Endothelial cell of umbilical vein (primary cell): Measurements from ENCODE around the gene APBA2. TPM values are rescaled to one million over a fixed set of nuclear protein-coding genes. Genes with fewer than 3 reads are reported as not detected.

Experiments used
- BruUV-seq: library from RNA; stranded (reverse); fragments of 400-500 nt; replicated peaks from 2 replicates; lab custom pipeline; 2021; lab: Mats Ljungman, UMichigan
- CTCF ChIA-PET: fragments of 300-600, 350-600 bp; sonication (Branson Sonifier 250); formaldehyde crosslinking; loops from one replicate; lab custom pipeline; 2021; ENCODE audit warnings: antibody characterized with exemption, inconsistent platforms; lab: Charles Lee
- POLR2A ChIA-PET: fragments of 300-600, 350-600 bp; sonication (Branson Sonifier 250); formaldehyde crosslinking; loops from one replicate; lab custom pipeline; 2021; ENCODE audit warnings: antibody characterized with exemption, inconsistent platforms; lab: Charles Lee
- DNase-seq: peaks from one replicate; pipeline ENCODE4 v3.0.0-alpha.2; 2011; ENCODE audit warnings: low read depth, low spot score
- FAIRE-seq: peaks from 2 replicates; lab custom pipeline; 2011; peaks lifted over from hg19 to GRCh38; lab: Jason Lieb, UNC
- H2AFZ ChIP-seq: 2 replicates; pipeline ENCODE4 v1.6.0; 2012; ENCODE audit warnings: low read depth, low read length, control low read depth, inconsistent platforms
- H3K27ac ChIP-seq: 2 replicates; pipeline ENCODE4 v1.5.1; 2011; ENCODE audit warnings: low read depth, mild to moderate bottlenecking, control low read depth, low read length, moderate library complexity; ENCODE audit not compliant: insufficient read depth
- H3K27me3 ChIP-seq, 2 experiments: 2 replicates each; pipeline versions ENCODE4 v1.6.0 to v1.6.1; 2011; ENCODE audit warnings: low read length in 2 of 2, mixed read lengths in 1 of 2; ENCODE audit not compliant: control insufficient read depth in 2 of 2, insufficient read depth in 2 of 2
- H3K36me3 ChIP-seq, 2 experiments: 2 replicates in 1 of 2; 3 replicates in 1 of 2; pipeline ENCODE4 v1.5.1; 2011; ENCODE audit warnings: low read length in 2 of 2, mild to moderate bottlenecking in 1 of 2, moderate library complexity in 1 of 2; ENCODE audit not compliant: control insufficient read depth in 2 of 2, insufficient read depth in 2 of 2; ENCODE audit errors: extremely low read depth in 1 of 2
- H3K4me1 ChIP-seq: 3 replicates; pipeline ENCODE4 v1.5.1; 2011; ENCODE audit warnings: mild to moderate bottlenecking, low read length; ENCODE audit not compliant: control insufficient read depth, insufficient read depth; ENCODE audit errors: extremely low read depth
- H3K4me2 ChIP-seq: 2 replicates; pipeline ENCODE4 v1.6.1; 2011; ENCODE audit warnings: low read length, control low read depth, mixed read lengths; ENCODE audit not compliant: insufficient read depth
- H3K4me3 ChIP-seq, 3 experiments: fragments of 200-600 bp in 1 of 3; sonication (generic), shearing (Covaris generic) in 1 of 3; replicated peaks in 1 of 3; 2 replicates each; pipeline ENCODE4 v1.5.1; 2011 to 2016; ENCODE audit warnings: control low read depth in 3 of 3, low read length in 3 of 3, mild to moderate bottlenecking in 2 of 3, inconsistent platforms in 1 of 3, low read depth in 1 of 3, moderate library complexity in 1 of 3; ENCODE audit not compliant: insufficient read depth in 1 of 3
- H3K79me2 ChIP-seq: 2 replicates; pipeline ENCODE4 v1.6.0; 2012; ENCODE audit warnings: low read length, inconsistent platforms; ENCODE audit not compliant: control insufficient read depth, insufficient read depth
- H3K9ac ChIP-seq: replicated peaks from 2 replicates; pipeline ENCODE3; 2011; ENCODE audit warnings: low read length, control low read depth; ENCODE audit not compliant: insufficient read depth; ENCODE audit errors: extremely low read depth
- H3K9me1 ChIP-seq: replicated peaks from 3 replicates; pipeline ENCODE4 v1.6.0; 2011; ENCODE audit warnings: mild to moderate bottlenecking, low read length; ENCODE audit not compliant: control insufficient read depth, insufficient read depth; ENCODE audit errors: extremely low read depth
- H3K9me3 ChIP-seq: replicated peaks from 2 replicates; pipeline ENCODE4 v1.5.1; 2012; ENCODE audit warnings: low read length, inconsistent platforms; ENCODE audit not compliant: control insufficient read depth, insufficient read depth
- H4K20me1 ChIP-seq: replicated peaks from 2 replicates; pipeline ENCODE3; 2011; ENCODE audit warnings: mild to moderate bottlenecking, low read length; ENCODE audit not compliant: control insufficient read depth, insufficient read depth; ENCODE audit errors: extremely low read depth
- FOS ChIP-seq: IDR thresholded peaks from 2 replicates; pipeline ENCODE4 v1.6.1; 2011; ENCODE audit warnings: mild to moderate bottlenecking, low read length, moderate library complexity, borderline replicate concordance; ENCODE audit not compliant: insufficient read depth
- GATA2 ChIP-seq: IDR thresholded peaks from 2 replicates; pipeline ENCODE4 v1.7.0; 2011; ENCODE audit warnings: low read depth, mild to moderate bottlenecking, moderate library complexity, mixed read lengths, low read length; ENCODE audit not compliant: insufficient read length, insufficient read depth
- JUN ChIP-seq: IDR thresholded peaks from 2 replicates; pipeline ENCODE4 v1.6.1; 2011; ENCODE audit warnings: borderline replicate concordance, low read depth; ENCODE audit not compliant: insufficient read length, insufficient read depth
- MYC ChIP-seq: IDR thresholded peaks from one replicate; pipeline ENCODE4 v1.6.1; 2011; ENCODE audit warnings: mild to moderate bottlenecking, low read depth, low read length
- POLR2A ChIP-seq: IDR thresholded peaks from 2 replicates; pipeline ENCODE4 v1.6.1; 2012; ENCODE audit warnings: low read depth, mild to moderate bottlenecking, control low read depth, low read length
- POLR2AphosphoS5 ChIP-seq: IDR thresholded peaks from 2 replicates; pipeline ENCODE4 v1.6.1; 2012; ENCODE audit warnings: low read depth, mild to moderate bottlenecking, control low read depth, low read length, moderate library complexity; ENCODE audit not compliant: insufficient read depth
- dilution Hi-C: fragments of 300-500 bp; cut with MboI; formaldehyde crosslinking; loops from one replicate; pipeline ENCODE4 v1.15.0; 2019; ENCODE audit warnings: low sequenced_read_pairs; ENCODE audit not compliant: extremely low pct_ligation_motif_present
- intact Hi-C: fragments of 100-400 bp; cut with micrococcal nuclease; formaldehyde crosslinking; loops from one replicate; pipeline ENCODE4 v1.10.0; 2022
- polyA plus RNA-seq, 4 experiments: library from polyadenylated mRNA; depleted of rRNA in 3 of 4; stranded (reverse) in 3 of 4; unstranded in 1 of 4; fragments of >200 nt; gene quantifications; 2 replicates each; pipeline versions ENCODE4 v1.2.1 to v1.2.3, GENCODE V29; 2011 to 2012; ENCODE audit warnings: missing spikeins in 1 of 4
- total RNA-seq: library from RNA; stranded (reverse); gene quantifications from 2 replicates; pipeline ENCODE4 v1.2.3, GENCODE V29; 2021
- TF ChIP-seq, protein P1 (sequence below): IDR thresholded peaks from 2 replicates; pipeline ENCODE4 v1.6.1; 2011; ENCODE audit not compliant: insufficient read depth, insufficient read length
- TF ChIP-seq, protein P2 (sequence below), 2 donors: IDR thresholded peaks; 1 replicate in 1 of 2; 2 replicates in 1 of 2; pipeline ENCODE4 v1.5.1; 2011; ENCODE audit warnings: low read length in 2 of 2, mild to moderate bottlenecking in 2 of 2, moderate library complexity in 2 of 2, control low read depth in 1 of 2, inconsistent platforms in 1 of 2, low read depth in 1 of 2; ENCODE audit not compliant: insufficient read depth in 1 of 2; ENCODE audit errors: extremely low read depth in 1 of 2

Gene APBA2
- total and polyA plus RNA-seq, 2 donors (not counting 3 experiments of a cell fraction or from before 2014, with no cell fraction given): 5.7 to 11.1 TPM

DNA sequence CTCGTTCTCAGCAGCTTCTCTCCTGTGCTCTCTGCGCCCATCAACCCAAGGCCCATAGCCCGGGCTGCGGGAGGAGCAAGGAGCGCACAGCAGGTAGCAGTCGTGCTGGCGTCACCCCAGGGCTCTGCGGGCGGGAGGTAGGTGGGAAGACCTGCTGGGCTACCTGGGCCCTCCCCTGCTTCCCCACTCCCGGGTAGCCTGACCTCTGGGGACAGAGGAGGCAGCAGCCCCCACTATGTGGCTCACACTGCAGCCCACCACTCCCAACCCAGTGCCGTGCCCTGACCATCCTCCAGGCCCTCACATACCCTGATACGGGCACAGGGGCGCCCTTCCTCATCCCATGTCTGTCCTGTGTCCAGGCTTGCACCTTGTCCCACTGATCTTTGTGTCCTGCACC is 212.9 kb downstream of the APBA2 start:
- Histone ChIP-seq H2AFZ (no peak overlapping the region), H3K4me1 (no peaks in the 10 kb centered on the region), H3K36me3 (no peaks in the 10 kb centered on the region), H3K9ac (no peak overlapping the region), H3K9me1 (no peaks in the 10 kb centered on the region), H3K79me2 (no peaks in the 10 kb centered on the region), H3K4me2 (no peak overlapping the region), H4K20me1 (no peaks in the 10 kb centered on the region), H3K9me3 (no peaks in the 10 kb centered on the region), H3K27ac (no peak overlapping the region), H3K4me3 (no peak overlapping the region), H3K27me3 (no peaks in the 10 kb centered on the region)
- dilution Hi-C loops: no loop called here
- DNase-seq (no peak), FAIRE-seq (no peak)
- no peak for TF ChIP-seq POLR2A
- TF ChIP-seq JUN: no peak
- no peak for TF ChIP-seq MYC
- no peak for TF ChIP-seq FOS
- TF ChIP-seq, protein P1, sequence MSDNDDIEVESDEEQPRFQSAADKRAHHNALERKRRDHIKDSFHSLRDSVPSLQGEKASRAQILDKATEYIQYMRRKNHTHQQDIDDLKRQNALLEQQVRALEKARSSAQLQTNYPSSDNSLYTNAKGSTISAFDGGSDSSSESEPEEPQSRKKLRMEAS: no peak
- no peak for TF ChIP-seq POLR2AphosphoS5
- TF ChIP-seq GATA2: no peak
- TF ChIP-seq, protein P2, sequence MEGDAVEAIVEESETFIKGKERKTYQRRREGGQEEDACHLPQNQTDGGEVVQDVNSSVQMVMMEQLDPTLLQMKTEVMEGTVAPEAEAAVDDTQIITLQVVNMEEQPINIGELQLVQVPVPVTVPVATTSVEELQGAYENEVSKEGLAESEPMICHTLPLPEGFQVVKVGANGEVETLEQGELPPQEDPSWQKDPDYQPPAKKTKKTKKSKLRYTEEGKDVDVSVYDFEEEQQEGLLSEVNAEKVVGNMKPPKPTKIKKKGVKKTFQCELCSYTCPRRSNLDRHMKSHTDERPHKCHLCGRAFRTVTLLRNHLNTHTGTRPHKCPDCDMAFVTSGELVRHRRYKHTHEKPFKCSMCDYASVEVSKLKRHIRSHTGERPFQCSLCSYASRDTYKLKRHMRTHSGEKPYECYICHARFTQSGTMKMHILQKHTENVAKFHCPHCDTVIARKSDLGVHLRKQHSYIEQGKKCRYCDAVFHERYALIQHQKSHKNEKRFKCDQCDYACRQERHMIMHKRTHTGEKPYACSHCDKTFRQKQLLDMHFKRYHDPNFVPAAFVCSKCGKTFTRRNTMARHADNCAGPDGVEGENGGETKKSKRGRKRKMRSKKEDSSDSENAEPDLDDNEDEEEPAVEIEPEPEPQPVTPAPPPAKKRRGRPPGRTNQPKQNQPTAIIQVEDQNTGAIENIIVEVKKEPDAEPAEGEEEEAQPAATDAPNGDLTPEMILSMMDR (IDR thresholded peaks at IDR 0.05; ENCODE audit: extremely low read depth in 1 of 2, insufficient read depth in 1 of 2, low read depth in 1 of 2, low read length in 2 of 2): no peak
- BruUV-seq: no TSS peak
- intact Hi-C loops: no loop called here
- ChIA-PET CTCF (interaction anchor here (1.4 kb wide), 1 partner anchor 41 kb away, joined by 3 read pairs; no protein-coding TSS in a partner anchor), POLR2A (no interaction called here)
